H9 (cell line): ENCODE results near the gene LMAN1. TPM values are rescaled to one million over a fixed set of nuclear protein-coding genes. Genes with fewer than 3 reads are reported as not detected.

Source experiments
- DNase-seq: peaks from one replicate; pipeline ENCODE4 v3.0.0-alpha.2; 2017
- H2AFZ ChIP-seq: one replicate; pipeline ENCODE4 v1.6.1; 2013; ENCODE audit warnings: mild to moderate bottlenecking, low read length, control low read depth, moderate library complexity
- H2AK5ac ChIP-seq: 2 replicates; pipeline ENCODE4 v1.6.1; 2013; ENCODE audit warnings: low read length, control low read depth, mixed read lengths; ENCODE audit not compliant: insufficient read length
- H2BK120ac ChIP-seq: one replicate; pipeline ENCODE4 v1.6.1; 2013; ENCODE audit warnings: low read depth, mild to moderate bottlenecking, low read length, control low read depth, inconsistent platforms; ENCODE audit not compliant: poor library complexity, severe bottlenecking
- H2BK12ac ChIP-seq: 2 replicates; pipeline ENCODE4 v1.6.1; 2013; ENCODE audit warnings: low read length, control low read depth, mixed read lengths, low read depth; ENCODE audit not compliant: insufficient read length
- H2BK15ac ChIP-seq: 2 replicates; pipeline ENCODE4 v1.6.1; 2013; ENCODE audit warnings: low read depth, low read length, control low read depth
- H2BK20ac ChIP-seq: one replicate; pipeline ENCODE4 v1.6.1; 2013; ENCODE audit warnings: low read depth, mild to moderate bottlenecking, low read length, control low read depth, inconsistent platforms; ENCODE audit not compliant: poor library complexity, severe bottlenecking
- H2BK5ac ChIP-seq: 2 replicates; pipeline ENCODE4 v1.6.1; 2013; ENCODE audit warnings: low read length, control low read depth, mixed read lengths; ENCODE audit not compliant: insufficient read length
- H3K14ac ChIP-seq: 2 replicates; pipeline ENCODE4 v1.6.1; 2013; ENCODE audit warnings: low read length, control low read depth; ENCODE audit not compliant: insufficient read depth
- H3K18ac ChIP-seq: 2 replicates; pipeline ENCODE4 v1.6.1; 2013; ENCODE audit warnings: low read depth, mild to moderate bottlenecking, mixed read lengths, low read length, control low read depth; ENCODE audit not compliant: insufficient read length
- H3K23ac ChIP-seq: 2 replicates; pipeline ENCODE4 v1.6.1; 2013; ENCODE audit warnings: low read length, control low read depth, mixed read lengths, low read depth; ENCODE audit not compliant: insufficient read length
- H3K23me2 ChIP-seq: 2 replicates; pipeline ENCODE4 v1.6.1; 2013; ENCODE audit warnings: low read depth, mild to moderate bottlenecking, mixed read lengths, low read length, control low read depth; ENCODE audit not compliant: insufficient read length, poor library complexity, severe bottlenecking
- H3K27ac ChIP-seq: 2 replicates; pipeline ENCODE4 v1.5.1; 2013; ENCODE audit warnings: low read length, control low read depth, mixed read lengths, low read depth; ENCODE audit not compliant: insufficient read length
- H3K27me3 ChIP-seq: 2 replicates; pipeline ENCODE4 v1.6.1; 2013; ENCODE audit warnings: low read length, control low read depth, inconsistent platforms; ENCODE audit not compliant: insufficient read depth
- H3K4ac ChIP-seq: 2 replicates; pipeline ENCODE4 v1.6.1; 2013; ENCODE audit warnings: low read depth, mild to moderate bottlenecking, control low read depth, inconsistent platforms, low read length, moderate library complexity
- H3K4me1 ChIP-seq: 2 replicates; pipeline ENCODE4 v1.6.1; 2013; ENCODE audit warnings: low read length, control low read depth, inconsistent platforms; ENCODE audit not compliant: insufficient read depth
- H3K4me2 ChIP-seq: 2 replicates; pipeline ENCODE4 v1.6.1; 2013; ENCODE audit warnings: low read length, control low read depth, mixed read lengths; ENCODE audit not compliant: insufficient read length, insufficient read depth
- H3K56ac ChIP-seq: 2 replicates; pipeline ENCODE4 v1.6.1; 2013; ENCODE audit warnings: low read depth, mild to moderate bottlenecking, mixed read lengths, low read length, control low read depth; ENCODE audit not compliant: insufficient read length
- H3K79me1 ChIP-seq: 2 replicates; pipeline ENCODE4 v1.6.1; 2013; ENCODE audit warnings: low read depth, mild to moderate bottlenecking, moderate library complexity, low read length, control low read depth, inconsistent platforms; ENCODE audit not compliant: insufficient read depth, poor library complexity, severe bottlenecking
- H3K79me2 ChIP-seq: 2 replicates; pipeline ENCODE4 v1.6.1; 2013; ENCODE audit warnings: low read length, control low read depth, inconsistent platforms; ENCODE audit not compliant: insufficient read depth
- H3K9ac ChIP-seq: 2 replicates; pipeline ENCODE4 v1.6.1; 2013; ENCODE audit warnings: low read length, control low read depth, mixed read lengths; ENCODE audit not compliant: insufficient read length; ENCODE audit errors: extremely low read depth
- H3K9me3 ChIP-seq: one replicate; pipeline ENCODE4 v1.6.1; 2013; ENCODE audit warnings: low read depth, low read length, inconsistent platforms; ENCODE audit not compliant: control insufficient read depth
- H3T11ph ChIP-seq: one replicate; pipeline ENCODE4 v1.6.1; 2013; ENCODE audit warnings: mild to moderate bottlenecking, low read length, control low read depth, inconsistent platforms
- H4K20me1 ChIP-seq: one replicate; pipeline ENCODE4 v1.6.1; 2013; ENCODE audit not compliant: control insufficient read depth, insufficient read length, insufficient read depth
- H4K5ac ChIP-seq: 2 replicates; pipeline ENCODE4 v1.6.1; 2013; ENCODE audit warnings: low read depth, mild to moderate bottlenecking, mixed read lengths, low read length, control low read depth; ENCODE audit not compliant: insufficient read length
- H4K8ac ChIP-seq: replicated peaks from 2 replicates; pipeline ENCODE4 v1.6.1; 2013; ENCODE audit warnings: low read length, control low read depth, mixed read lengths, low read depth; ENCODE audit not compliant: insufficient read length
- H4K91ac ChIP-seq: 2 replicates; pipeline ENCODE4 v1.6.1; 2013; ENCODE audit warnings: low read depth, mild to moderate bottlenecking, moderate library complexity, mixed read lengths, low read length, control low read depth; ENCODE audit not compliant: insufficient read length
- H3K27ac Mint-ChIP-seq, 3 experiments: 2 replicates in 2 of 3; 3 replicates in 1 of 3; pipeline ENCODE4 v1.8.0; 2020 to 2021; ENCODE audit warnings: mixed read lengths in 3 of 3, mild to moderate bottlenecking in 1 of 3, moderate library complexity in 1 of 3
- H3K27me3 Mint-ChIP-seq: 2 replicates; pipeline ENCODE4 v1.8.0; 2021; ENCODE audit warnings: low read depth, mild to moderate bottlenecking, moderate library complexity, mixed read lengths
- H3K36me3 Mint-ChIP-seq, 3 experiments: 2 replicates in 2 of 3; 3 replicates in 1 of 3; pipeline ENCODE4 v1.8.0; 2020 to 2021; ENCODE audit warnings: low read depth in 3 of 3, mixed read lengths in 3 of 3; ENCODE audit not compliant: insufficient read depth in 1 of 3
- H3K4me1 Mint-ChIP-seq, 2 experiments: 2 replicates each; pipeline ENCODE4 v1.8.0; 2020; ENCODE audit warnings: mixed read lengths in 2 of 2
- H3K4me3 Mint-ChIP-seq, 2 experiments: 2 replicates in 1 of 2; 3 replicates in 1 of 2; pipeline ENCODE4 v1.8.0; 2020 to 2021; ENCODE audit warnings: mild to moderate bottlenecking in 2 of 2, mixed read lengths in 2 of 2, moderate library complexity in 1 of 2
- H3K9me3 Mint-ChIP-seq, 2 experiments: 2 replicates in 1 of 2; 3 replicates in 1 of 2; pipeline ENCODE4 v1.8.0; 2020; ENCODE audit warnings: mild to moderate bottlenecking in 2 of 2, mixed read lengths in 2 of 2, moderate library complexity in 1 of 2
- WGBS: extraction: QIAGEN DNeasy Blood & Tissue Kit; methylation state at CpG from one replicate; pipeline ENCODE4 v1.1.7; 2013; ENCODE audit warnings: missing lambda C conversion rate, low lambda C conversion rate, mixed read lengths; ENCODE audit not compliant: insufficient read length; ENCODE audit errors: extremely low coverage; 5-methylcytosine and 5-hydroxymethylcytosine counted together
- total RNA-seq: library from RNA; stranded (reverse); gene quantifications from 2 replicates; pipeline ENCODE4 v1.2.1, GENCODE V29; 2021
- TF ChIP-seq, protein P1 (sequence below): fragments of 200-600 bp; sonication (generic); conservative IDR thresholded peaks from 3 replicates; pipeline ENCODE4 v1.8.0; 2021; ENCODE audit warnings: antibody characterized with exemption, mild to moderate bottlenecking

Gene LMAN1
- total RNA-seq, 1 experiment from 2014 or later = 63.6 TPM

DNA sequence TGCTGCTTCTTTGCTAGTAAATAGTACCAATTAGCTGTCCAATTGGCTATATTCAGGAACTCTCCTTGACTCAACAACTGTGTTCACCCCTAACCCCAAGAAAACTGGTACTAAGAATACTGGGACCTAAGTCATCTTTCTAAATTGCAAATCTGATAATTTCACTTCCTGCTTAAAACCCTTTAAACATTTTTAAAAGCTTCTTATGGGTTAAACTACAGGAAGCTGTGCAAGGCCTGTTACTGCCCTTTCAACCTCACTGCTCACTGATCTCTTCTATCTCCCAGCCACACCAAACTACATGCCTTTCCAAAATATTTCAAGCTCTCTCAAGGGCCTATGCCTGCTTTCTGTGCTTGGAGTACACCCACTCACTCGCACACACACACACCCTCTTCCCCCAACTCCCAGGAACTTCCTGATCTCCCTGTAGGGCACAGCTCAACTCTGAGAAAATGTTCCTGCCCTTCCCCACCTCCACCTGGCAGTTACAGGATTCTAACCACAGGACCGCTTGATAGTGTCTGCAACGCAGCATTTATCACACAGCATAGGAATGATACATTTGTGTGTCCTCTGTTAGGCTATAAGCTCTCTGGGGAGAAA, 6.7 kb downstream of the LMAN1 start:
- Mint-ChIP-seq H3K27ac (no peak overlapping the region), H3K36me3 (peaks cover 38 to 76% (median 71%) of the 10 kb centered on the region in 3 experiments; a peak in 6 of 7 replicates), H3K27me3 (no peaks in the 10 kb centered on the region), H3K4me3 (no peak overlapping the region), H3K4me1 (peaks cover 3 to 6% of the 10 kb centered on the region in 2 experiments), H3K9me3 (no peaks in the 10 kb centered on the region)
- DNase-seq = no peak
- no peak overlapping the region for H2AFZ ChIP-seq
- H4K91ac ChIP-seq = no peak overlapping the region
- peaks cover 5% of the 10 kb centered on the region for H3K79me1 ChIP-seq
- no peak overlapping the region for H3K9ac ChIP-seq
- H4K20me1 ChIP-seq = no peaks in the 10 kb centered on the region
- H3T11ph ChIP-seq = no peak overlapping the region
- no peak overlapping the region for H3K4ac ChIP-seq
- H3K18ac ChIP-seq = no peak overlapping the region
- H2BK120ac ChIP-seq = no peak overlapping the region
- no peaks in the 10 kb centered on the region for H3K79me2 ChIP-seq
- no peak overlapping the region for H3K14ac ChIP-seq
- no CpG with 5 or more reads among the region's 3 CpGs for WGBS
- no peak overlapping the region for H2AK5ac ChIP-seq
- TF ChIP-seq, protein P1, sequence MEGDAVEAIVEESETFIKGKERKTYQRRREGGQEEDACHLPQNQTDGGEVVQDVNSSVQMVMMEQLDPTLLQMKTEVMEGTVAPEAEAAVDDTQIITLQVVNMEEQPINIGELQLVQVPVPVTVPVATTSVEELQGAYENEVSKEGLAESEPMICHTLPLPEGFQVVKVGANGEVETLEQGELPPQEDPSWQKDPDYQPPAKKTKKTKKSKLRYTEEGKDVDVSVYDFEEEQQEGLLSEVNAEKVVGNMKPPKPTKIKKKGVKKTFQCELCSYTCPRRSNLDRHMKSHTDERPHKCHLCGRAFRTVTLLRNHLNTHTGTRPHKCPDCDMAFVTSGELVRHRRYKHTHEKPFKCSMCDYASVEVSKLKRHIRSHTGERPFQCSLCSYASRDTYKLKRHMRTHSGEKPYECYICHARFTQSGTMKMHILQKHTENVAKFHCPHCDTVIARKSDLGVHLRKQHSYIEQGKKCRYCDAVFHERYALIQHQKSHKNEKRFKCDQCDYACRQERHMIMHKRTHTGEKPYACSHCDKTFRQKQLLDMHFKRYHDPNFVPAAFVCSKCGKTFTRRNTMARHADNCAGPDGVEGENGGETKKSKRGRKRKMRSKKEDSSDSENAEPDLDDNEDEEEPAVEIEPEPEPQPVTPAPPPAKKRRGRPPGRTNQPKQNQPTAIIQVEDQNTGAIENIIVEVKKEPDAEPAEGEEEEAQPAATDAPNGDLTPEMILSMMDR = no peak
- no peak overlapping the region for H2BK20ac ChIP-seq
- no peaks in the 10 kb centered on the region for H3K23me2 ChIP-seq
- no peaks in the 10 kb centered on the region for H3K9me3 ChIP-seq
- no peak overlapping the region for H3K27ac ChIP-seq
- no peak overlapping the region for H4K5ac ChIP-seq
- H2BK15ac ChIP-seq = no peak overlapping the region
- no peak overlapping the region for H2BK5ac ChIP-seq
- no peak overlapping the region for H3K4me2 ChIP-seq
- H3K27me3 ChIP-seq = no peaks in the 10 kb centered on the region
- no peak overlapping the region for H3K23ac ChIP-seq
- no peak overlapping the region for H2BK12ac ChIP-seq
- no peaks in the 10 kb centered on the region for H3K4me1 ChIP-seq
- H4K8ac ChIP-seq = no peak overlapping the region
- H3K56ac ChIP-seq = no peak overlapping the region
